CD4-positive, alpha-beta memory T cell (primary cell): ENCODE measurements around the gene ZNF366. TPM values are rescaled to one million over a fixed set of nuclear protein-coding genes. Genes with fewer than 3 reads are reported as not detected.

ENCODE experiments used
- CTCF ChIA-PET: fragments of 350-600 bp; sonication (Branson Sonifier 250); formaldehyde crosslinking; loops from one replicate; lab custom pipeline; 2021; ENCODE audit warnings: inconsistent platforms; ENCODE audit not compliant: partially characterized antibody; lab: Charles Lee
- POLR2A ChIA-PET: fragments of 350-600 bp; sonication (Branson Sonifier 250); formaldehyde crosslinking; loops from one replicate; lab custom pipeline; 2021; ENCODE audit not compliant: partially characterized antibody; lab: Charles Lee
- DNase-seq, 5 donors: peaks; one replicate each; pipeline versions ENCODE4 v3.0.0 to v3.0.0-alpha.2; 2020 to 2022; ENCODE audit warnings: mixed read lengths in 1 of 5
- H3K27ac ChIP-seq: one replicate; pipeline ENCODE4 v1.7.0; 2013; ENCODE audit warnings: low read depth, low read length
- H3K27me3 ChIP-seq: 2 replicates; pipeline ENCODE4 v1.7.0; 2013; ENCODE audit warnings: mild to moderate bottlenecking, low read length, moderate library complexity; ENCODE audit not compliant: insufficient read depth
- H3K36me3 ChIP-seq: 2 replicates; pipeline ENCODE4 v1.7.0; 2013; ENCODE audit warnings: mild to moderate bottlenecking, low read length, moderate library complexity; ENCODE audit not compliant: insufficient read depth
- H3K4me1 ChIP-seq: 2 replicates; pipeline ENCODE4 v1.7.0; 2013; ENCODE audit warnings: mild to moderate bottlenecking, low read length, moderate library complexity; ENCODE audit not compliant: insufficient read depth
- H3K4me3 ChIP-seq, 2 donors: one replicate each; pipeline ENCODE4 v1.7.0; 2013; ENCODE audit warnings: low read length in 2 of 2, mild to moderate bottlenecking in 1 of 2
- H3K9me3 ChIP-seq, 2 donors: one replicate each; pipeline ENCODE4 v1.7.0; 2013; ENCODE audit warnings: low read length in 2 of 2, control low read depth in 1 of 2; ENCODE audit not compliant: control insufficient read depth in 1 of 2
- H3K27ac Mint-ChIP-seq, 7 donors: one replicate each; pipeline ENCODE4 v1.8.0; 2020 to 2021; ENCODE audit warnings: mixed read lengths in 7 of 7, mild to moderate bottlenecking in 6 of 7, inconsistent platforms in 3 of 7, moderate library complexity in 3 of 7
- H3K27me3 Mint-ChIP-seq, 2 donors: one replicate each; pipeline ENCODE4 v1.8.0; 2020 to 2021; ENCODE audit warnings: mixed read lengths in 2 of 2
- H3K36me3 Mint-ChIP-seq, 2 donors: one replicate each; pipeline ENCODE4 v1.8.0; 2020 to 2021; ENCODE audit warnings: mixed read lengths in 2 of 2, inconsistent platforms in 1 of 2, mild to moderate bottlenecking in 1 of 2
- H3K4me1 Mint-ChIP-seq, 4 donors: one replicate each; pipeline ENCODE4 v1.8.0; 2020 to 2021; ENCODE audit warnings: mixed read lengths in 4 of 4, mild to moderate bottlenecking in 1 of 4
- H3K4me3 Mint-ChIP-seq, 8 donors: one replicate each; pipeline ENCODE4 v1.8.0; 2020 to 2021; ENCODE audit warnings: mixed read lengths in 8 of 8, mild to moderate bottlenecking in 7 of 8, moderate library complexity in 6 of 8, inconsistent platforms in 3 of 8
- H3K9me3 Mint-ChIP-seq, 8 donors: one replicate each; pipeline ENCODE4 v1.8.0; 2020 to 2021; ENCODE audit warnings: mixed read lengths in 8 of 8, mild to moderate bottlenecking in 5 of 8, inconsistent platforms in 3 of 8, moderate library complexity in 1 of 8
- intact Hi-C: fragments of 100-400 bp; cut with micrococcal nuclease; formaldehyde crosslinking; loops from one replicate; pipeline ENCODE4 v1.15.1; 2023
- polyA plus RNA-seq, 2 donors: library from polyadenylated mRNA; unstranded; fragments of 300-500 nt; fragmentation: Illumina TruSeq; gene quantifications; one replicate each; pipeline ENCODE4 v1.2.3, GENCODE V29; 2021
- total RNA-seq, 2 experiments: library from RNA; stranded (reverse); gene quantifications; one replicate each; pipeline ENCODE4 v1.2.3, GENCODE V29; 2021

The ZNF366 gene
- total and polyA plus RNA-seq, 4 experiments from 2014 or later, result 0.29 to 0.58 TPM; not detected in 2

DNA sequence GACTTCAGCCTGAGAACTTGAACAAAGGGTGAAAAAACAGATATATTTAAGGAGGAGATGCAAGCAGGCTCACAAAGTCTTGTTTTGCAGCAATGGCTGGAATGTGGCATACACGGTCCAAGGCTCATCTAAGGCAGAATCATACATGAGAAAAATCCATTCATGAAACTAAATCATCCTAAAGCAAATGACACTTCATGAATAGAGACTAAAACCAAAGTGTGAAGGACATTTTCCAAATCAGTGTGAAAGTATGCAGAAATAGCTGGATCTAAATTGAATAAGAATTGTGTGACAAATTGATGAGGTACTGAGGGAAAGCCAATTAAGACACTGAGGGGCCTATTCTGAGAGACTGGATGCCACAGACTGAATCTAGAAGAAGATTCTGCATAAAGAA, 27.3 kb downstream of the ZNF366 start:
- Histone ChIP-seq H3K4me3 (no peak overlapping the region), H3K36me3 (no peaks in the 10 kb centered on the region), H3K27ac (no peak overlapping the region), H3K9me3 (no peaks in the 10 kb centered on the region), H3K27me3 (no peaks in the 10 kb centered on the region), H3K4me1 (no peaks in the 10 kb centered on the region)
- POLR2A ChIA-PET, result no interaction called here
- no peaks in the 10 kb centered on the region for H3K9me3 Mint-ChIP-seq
- no peaks in the 10 kb centered on the region for H3K36me3 Mint-ChIP-seq
- no peak overlapping the region for H3K27ac Mint-ChIP-seq
- CTCF ChIA-PET, result no interaction called here
- DNase-seq, result no peak
- H3K4me3 Mint-ChIP-seq, result no peak overlapping the region
- intact Hi-C loops, result no loop called here
- peaks cover 4 to 8% of the 10 kb centered on the region in 2 donors for H3K27me3 Mint-ChIP-seq
- H3K4me1 Mint-ChIP-seq, result no peaks in the 10 kb centered on the region

DNA sequence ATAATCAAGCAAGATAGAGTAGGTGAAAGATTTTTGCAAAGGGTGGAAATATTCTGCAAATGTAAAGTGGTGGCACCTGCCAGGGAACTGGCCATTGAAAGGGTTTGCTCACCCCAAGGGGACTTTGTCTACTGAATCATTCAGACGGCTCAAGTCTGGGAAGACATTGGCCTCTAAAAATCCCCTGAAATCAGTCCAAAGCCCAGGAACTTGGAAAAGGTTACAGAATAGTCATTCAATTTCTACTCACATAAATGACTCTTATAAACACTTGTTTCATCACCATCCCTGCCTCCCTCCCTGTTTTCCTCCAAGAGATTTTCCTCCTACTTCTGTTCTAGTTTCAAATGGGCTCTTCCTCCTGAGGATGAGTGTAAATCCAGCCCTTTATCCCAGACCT, 28.5 kb downstream of the ZNF366 start:
- H3K27ac ChIP-seq, result no peak overlapping the region
- Mint-ChIP-seq H3K36me3 (no peaks in the 10 kb centered on the region), H3K27ac (no peak overlapping the region), H3K27me3 (peaks cover 4 to 8% of the 10 kb centered on the region in 2 donors), H3K4me1 (no peaks in the 10 kb centered on the region), H3K9me3 (no peaks in the 10 kb centered on the region), H3K4me3 (no peak overlapping the region)
- H3K4me3 ChIP-seq, result no peak overlapping the region
- no peaks in the 10 kb centered on the region for H3K27me3 ChIP-seq
- no peaks in the 10 kb centered on the region for H3K9me3 ChIP-seq
- DNase-seq, result no peak
- intact Hi-C loops, result no loop called here
- CTCF ChIA-PET, result no interaction called here
- POLR2A ChIA-PET, result no interaction called here
- H3K36me3 ChIP-seq, result no peaks in the 10 kb centered on the region
- H3K4me1 ChIP-seq, result no peaks in the 10 kb centered on the region

DNA sequence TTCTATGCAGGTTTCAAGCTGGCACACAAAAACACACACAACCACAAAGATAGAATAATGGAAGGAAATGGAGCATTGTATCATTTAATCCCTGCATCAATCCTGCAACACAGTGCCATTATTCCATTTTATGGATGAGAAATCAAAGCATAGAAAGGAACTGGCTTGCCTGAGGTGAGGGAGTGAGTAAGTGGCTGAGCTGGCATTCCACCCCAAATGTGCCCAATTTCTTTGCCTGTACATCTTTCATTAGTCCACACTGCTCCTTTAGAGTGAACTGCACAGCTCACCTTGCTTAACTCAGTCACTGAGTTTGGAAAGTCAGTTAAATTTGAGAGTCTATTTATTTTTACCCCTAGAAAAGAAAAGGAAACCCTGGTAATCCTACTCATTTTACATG, 28.9 kb downstream of the ZNF366 start:
- Histone ChIP-seq H3K27me3 (no peaks in the 10 kb centered on the region), H3K4me1 (no peaks in the 10 kb centered on the region), H3K36me3 (no peaks in the 10 kb centered on the region), H3K9me3 (no peaks in the 10 kb centered on the region), H3K4me3 (no peak overlapping the region), H3K27ac (no peak overlapping the region)
- H3K27ac Mint-ChIP-seq, result no peak overlapping the region
- no peaks in the 10 kb centered on the region for H3K9me3 Mint-ChIP-seq
- no peaks in the 10 kb centered on the region for H3K36me3 Mint-ChIP-seq
- DNase-seq, result no peak
- intact Hi-C loops, result no loop called here
- ChIA-PET CTCF (no interaction called here), POLR2A (no interaction called here)
- H3K4me3 Mint-ChIP-seq, result no peak overlapping the region
- no peaks in the 10 kb centered on the region for H3K4me1 Mint-ChIP-seq
- peaks cover 4 to 10% of the 10 kb centered on the region in 2 donors for H3K27me3 Mint-ChIP-seq

DNA sequence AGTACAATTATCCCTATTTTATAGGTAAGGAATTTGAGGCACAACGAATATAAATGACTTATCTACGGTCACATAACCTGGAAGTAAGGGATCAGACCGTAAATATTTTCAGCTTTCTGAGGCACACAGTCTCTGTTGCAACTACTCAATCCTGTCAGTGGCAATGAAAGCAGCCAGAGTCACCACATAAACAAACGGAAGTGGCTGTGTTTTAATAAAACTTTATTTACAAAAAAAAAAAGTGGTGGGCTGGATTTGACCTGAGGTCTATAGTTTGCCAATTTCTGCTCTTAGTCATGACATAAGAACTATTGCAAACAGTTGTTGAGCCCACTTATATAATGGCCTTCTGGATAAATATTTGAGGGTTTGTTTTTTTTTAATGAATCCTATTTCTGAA, 29.6 kb downstream of the ZNF366 start:
- Mint-ChIP-seq H3K4me1 (no peaks in the 10 kb centered on the region), H3K9me3 (no peaks in the 10 kb centered on the region), H3K27me3 (peaks cover 9 to 14% of the 10 kb centered on the region in 2 donors), H3K27ac (no peak overlapping the region), H3K4me3 (no peak overlapping the region), H3K36me3 (no peaks in the 10 kb centered on the region)
- intact Hi-C loops, result no loop called here
- ChIA-PET POLR2A (no interaction called here), CTCF (no interaction called here)
- H3K9me3 ChIP-seq, result no peaks in the 10 kb centered on the region
- no peaks in the 10 kb centered on the region for H3K36me3 ChIP-seq
- H3K27me3 ChIP-seq, result no peaks in the 10 kb centered on the region
- no peak overlapping the region for H3K27ac ChIP-seq
- DNase-seq, result no peak
- no peaks in the 10 kb centered on the region for H3K4me1 ChIP-seq
- no peak overlapping the region for H3K4me3 ChIP-seq

DNA sequence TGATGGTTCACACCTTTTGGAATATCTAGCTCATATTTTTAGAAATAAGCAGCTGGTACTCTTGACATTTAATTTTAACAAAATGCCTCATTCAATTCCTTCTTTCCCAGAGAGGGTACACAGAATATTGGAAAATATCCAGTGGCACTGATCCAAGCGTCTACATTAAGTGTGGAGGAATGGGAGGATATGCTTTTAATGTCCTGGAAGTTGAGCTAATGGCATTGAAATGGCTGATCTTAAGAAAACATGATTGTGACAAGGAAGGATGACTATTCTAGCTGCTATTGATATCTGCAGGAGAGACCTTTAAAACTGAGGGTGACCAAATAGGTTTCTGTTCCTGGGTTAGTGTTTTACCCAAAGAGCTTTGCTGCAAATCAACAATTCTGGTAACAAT, 30.0 kb downstream of the ZNF366 start:
- CTCF ChIA-PET, result no interaction called here
- Histone ChIP-seq H3K9me3 (no peaks in the 10 kb centered on the region), H3K4me3 (no peak overlapping the region), H3K27ac (no peak overlapping the region), H3K4me1 (no peaks in the 10 kb centered on the region), H3K36me3 (no peaks in the 10 kb centered on the region), H3K27me3 (no peaks in the 10 kb centered on the region)
- Mint-ChIP-seq H3K36me3 (no peaks in the 10 kb centered on the region), H3K4me3 (no peak overlapping the region), H3K9me3 (no peaks in the 10 kb centered on the region), H3K27me3 (peaks cover 9 to 14% of the 10 kb centered on the region in 2 donors), H3K27ac (no peak overlapping the region), H3K4me1 (no peaks in the 10 kb centered on the region)
- intact Hi-C loops, result no loop called here
- DNase-seq, result no peak
- POLR2A ChIA-PET, result no interaction called here

DNA sequence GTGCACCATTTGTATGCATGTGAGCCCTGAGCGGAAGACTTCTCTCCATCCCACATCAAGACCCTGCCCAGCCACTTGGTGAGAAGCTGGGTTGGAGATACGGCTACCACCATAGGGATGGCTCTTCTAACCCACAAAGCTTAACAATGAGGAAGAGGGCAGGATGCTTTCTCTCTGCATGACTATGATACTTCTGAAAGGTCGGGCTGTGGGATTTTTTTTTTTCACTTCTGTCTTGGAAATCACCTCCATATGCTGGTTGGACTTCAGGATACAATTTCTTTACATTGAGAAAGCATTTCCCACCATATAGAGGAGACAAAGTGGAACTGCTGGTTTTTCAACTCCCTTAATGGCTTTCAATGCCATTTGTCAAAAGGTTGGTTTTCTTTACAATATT, 30.5 kb downstream of the ZNF366 start:
- no peaks in the 10 kb centered on the region for H3K4me1 Mint-ChIP-seq

DNA sequence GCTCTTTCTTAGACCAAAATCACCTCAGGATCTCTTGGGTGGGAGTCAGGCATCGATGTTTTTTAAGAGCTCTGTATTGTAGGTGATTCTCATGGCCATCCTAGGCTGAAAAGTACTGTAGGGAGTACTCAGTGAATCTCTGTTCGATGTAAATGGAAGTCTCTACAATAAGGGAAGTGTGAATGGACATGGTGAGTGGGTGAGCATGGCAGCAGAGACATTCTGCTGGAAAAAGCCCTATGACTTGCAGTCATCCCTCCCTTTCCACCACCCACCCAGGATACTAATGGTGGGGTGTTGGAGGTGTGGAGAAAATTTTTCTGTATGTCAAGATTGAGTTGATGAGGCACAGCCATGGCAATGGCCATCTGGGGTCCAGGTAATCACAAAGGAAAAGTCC, 30.9 kb downstream of the ZNF366 start:
- H3K27ac Mint-ChIP-seq, result no peak overlapping the region
- Histone ChIP-seq H3K9me3 (no peaks in the 10 kb centered on the region), H3K36me3 (no peaks in the 10 kb centered on the region), H3K27me3 (no peaks in the 10 kb centered on the region), H3K4me3 (no peak overlapping the region), H3K4me1 (no peaks in the 10 kb centered on the region), H3K27ac (no peak overlapping the region)
- no peak overlapping the region for H3K4me3 Mint-ChIP-seq
- H3K4me1 Mint-ChIP-seq, result no peaks in the 10 kb centered on the region
- DNase-seq, result no peak
- CTCF ChIA-PET, result no interaction called here
- H3K27me3 Mint-ChIP-seq, result peaks cover 11 to 16% of the 10 kb centered on the region in 2 donors
- H3K36me3 Mint-ChIP-seq, result no peaks in the 10 kb centered on the region
- no peaks in the 10 kb centered on the region for H3K9me3 Mint-ChIP-seq
- POLR2A ChIA-PET, result no interaction called here
- intact Hi-C loops, result no loop called here

More for the DNA sequence above, 30.5 kb downstream of the ZNF366 start:
- Mint-ChIP-seq H3K9me3 (no peaks in the 10 kb centered on the region), H3K27ac (no peak overlapping the region), H3K36me3 (no peaks in the 10 kb centered on the region), H3K4me3 (no peak overlapping the region), H3K27me3 (peaks cover 9 to 14% of the 10 kb centered on the region in 2 donors)
- no peak overlapping the region for H3K27ac ChIP-seq
- ChIA-PET CTCF (no interaction called here), POLR2A (no interaction called here)
- no peaks in the 10 kb centered on the region for H3K27me3 ChIP-seq
- no peak for DNase-seq
- H3K36me3 ChIP-seq, result no peaks in the 10 kb centered on the region
- no peaks in the 10 kb centered on the region for H3K4me1 ChIP-seq
- intact Hi-C loops, result no loop called here
- no peak overlapping the region for H3K4me3 ChIP-seq
- H3K9me3 ChIP-seq, result no peaks in the 10 kb centered on the region

DNA sequence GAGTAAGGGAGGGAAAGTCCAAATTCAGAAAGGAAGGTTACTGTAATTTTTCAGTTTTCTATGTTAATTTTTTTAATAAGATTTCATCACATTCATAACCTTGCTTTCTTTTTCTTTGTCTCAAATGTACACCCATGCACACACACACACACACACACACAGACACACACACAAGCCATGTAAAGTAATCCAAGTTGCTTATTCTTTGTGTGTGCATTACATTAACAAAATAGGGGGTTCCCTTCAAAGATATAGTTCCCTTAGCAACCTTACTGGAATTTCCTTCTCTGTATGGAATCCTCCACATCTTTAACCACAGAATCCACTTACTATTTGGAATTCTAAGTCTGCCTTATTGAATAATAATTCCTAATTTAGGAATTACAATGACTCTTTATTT, 32.7 kb downstream of the ZNF366 start:
- ChIA-PET POLR2A (no interaction called here), CTCF (no interaction called here)
- Histone ChIP-seq H3K4me3 (no peak overlapping the region), H3K36me3 (no peaks in the 10 kb centered on the region), H3K27ac (no peak overlapping the region), H3K27me3 (no peaks in the 10 kb centered on the region), H3K4me1 (no peaks in the 10 kb centered on the region), H3K9me3 (no peaks in the 10 kb centered on the region)
- DNase-seq, result no peak
- Mint-ChIP-seq H3K4me1 (no peaks in the 10 kb centered on the region), H3K9me3 (peaks cover 0 to 3% (median 0%) of the 10 kb centered on the region in 8 donors), H3K36me3 (no peaks in the 10 kb centered on the region), H3K4me3 (no peak overlapping the region), H3K27me3 (peaks cover 14 to 25% of the 10 kb centered on the region in 2 donors), H3K27ac (no peak overlapping the region)
- intact Hi-C loops, result no loop called here
